Activated CD8-positive, alpha-beta memory T cell treated with anti-CD3 and anti-CD28 coated beads for 4 hours (primary cell): ENCODE results near the gene DCPS.

Experiments used
- DNase-seq, 2 donors: peaks; one replicate each; pipeline ENCODE4 v3.0.0-alpha.2; 2020; ENCODE audit warnings: low read depth in 2 of 2

DCPS gene

DNA sequence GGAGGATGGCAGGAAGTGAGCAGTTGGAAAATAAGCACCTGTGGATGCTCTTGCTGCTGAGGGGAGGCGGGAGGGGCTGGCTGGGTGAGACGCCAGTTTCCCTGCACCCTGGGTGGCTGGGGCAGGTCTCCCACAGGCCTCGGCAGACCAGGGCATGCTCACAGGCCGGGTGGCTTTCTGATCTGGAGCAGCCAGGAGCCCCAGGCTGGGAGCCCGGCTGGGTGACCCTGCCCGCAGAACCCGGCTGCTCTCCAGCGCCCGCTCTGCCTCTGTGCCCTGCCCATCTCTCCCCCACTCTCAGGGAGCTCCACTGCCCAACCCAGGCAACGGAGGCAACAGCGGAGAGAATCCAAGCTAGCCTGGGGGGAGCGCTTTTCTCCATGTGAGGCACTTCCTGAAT, 24.6 kb downstream of the DCPS start:
- DNase-seq: no peak

DNA sequence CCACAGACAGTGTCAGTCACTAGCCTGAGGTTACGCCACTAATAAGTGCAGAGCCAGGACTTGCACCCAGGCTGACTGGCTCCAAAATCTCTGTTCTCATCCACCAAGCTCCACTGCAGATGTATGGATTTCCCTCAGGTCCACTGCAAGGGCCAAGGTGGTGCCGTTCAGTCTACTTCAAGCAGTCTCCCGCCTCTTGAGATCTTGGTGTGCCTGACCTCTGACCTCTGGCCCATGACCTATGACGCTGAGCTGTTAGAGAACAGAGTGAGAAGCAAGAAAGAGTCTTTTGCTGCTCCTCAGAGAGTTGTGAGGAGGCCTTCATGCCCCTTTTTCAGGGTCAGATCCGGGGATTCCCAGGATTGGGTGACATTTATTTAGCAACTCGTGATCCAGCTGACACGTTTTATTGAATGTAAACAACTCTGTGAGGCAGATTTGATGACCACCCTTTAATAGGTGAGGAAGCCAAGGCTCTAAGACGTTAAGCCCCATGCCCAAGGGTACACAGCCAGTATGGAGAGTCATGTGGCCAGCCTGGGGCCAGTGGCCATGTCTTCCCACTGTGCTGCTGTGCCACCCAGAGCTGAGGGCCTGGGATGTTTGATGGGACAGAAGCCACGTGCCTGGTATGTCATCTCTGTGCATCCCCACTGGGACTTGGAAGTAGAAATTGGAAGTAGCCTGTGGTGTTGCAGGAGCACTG, 25.2 kb downstream of the DCPS start:
- no peak for DNase-seq

DNA sequence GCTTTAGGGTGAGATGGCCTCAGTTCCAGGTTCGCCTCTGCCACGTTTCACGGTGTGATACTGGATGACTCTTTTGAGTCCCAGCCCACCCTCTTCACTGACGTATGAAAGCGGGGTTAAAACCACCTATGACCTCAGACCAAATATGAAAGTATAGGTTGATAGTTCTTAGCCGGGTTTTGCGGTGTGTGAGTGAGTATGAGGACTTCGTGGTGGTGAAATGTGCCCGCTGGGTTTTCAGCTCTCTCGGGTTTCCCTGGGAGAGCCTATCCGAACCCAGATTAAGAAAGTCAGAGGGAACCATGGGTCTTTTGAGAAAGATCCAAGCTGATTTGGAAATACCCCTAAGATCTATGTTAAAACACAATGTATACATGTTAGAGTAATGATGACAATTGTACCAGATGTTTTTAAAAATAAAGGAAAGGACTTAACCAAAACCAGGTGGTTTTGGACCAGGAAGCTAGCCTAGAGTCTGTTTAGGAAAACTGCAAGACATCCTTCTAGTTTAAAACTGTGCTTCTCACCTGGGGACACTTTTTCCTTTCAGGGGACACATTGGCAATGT, 25.9 kb downstream of the DCPS start:
- no peak for DNase-seq

DNA sequence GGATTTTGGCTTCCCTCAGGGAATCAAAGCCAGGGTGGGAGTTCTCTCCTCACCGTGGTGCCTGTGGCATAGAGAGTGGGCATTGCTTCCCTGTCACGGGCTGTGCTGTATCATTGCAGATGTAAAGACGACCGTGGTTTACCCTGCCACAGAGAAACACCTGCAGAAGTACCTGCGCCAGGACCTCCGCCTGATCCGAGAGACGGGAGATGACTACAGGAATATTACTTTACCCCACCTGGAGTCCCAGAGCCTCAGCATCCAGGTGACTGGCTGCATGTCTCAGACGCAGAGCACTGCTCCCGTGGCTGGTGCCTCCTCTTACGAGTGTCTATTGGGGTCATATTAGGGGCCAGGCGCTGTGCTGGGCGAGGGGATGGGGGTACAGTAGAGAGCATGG, 27.4 kb downstream of the DCPS start:
- no peak for DNase-seq

DNA sequence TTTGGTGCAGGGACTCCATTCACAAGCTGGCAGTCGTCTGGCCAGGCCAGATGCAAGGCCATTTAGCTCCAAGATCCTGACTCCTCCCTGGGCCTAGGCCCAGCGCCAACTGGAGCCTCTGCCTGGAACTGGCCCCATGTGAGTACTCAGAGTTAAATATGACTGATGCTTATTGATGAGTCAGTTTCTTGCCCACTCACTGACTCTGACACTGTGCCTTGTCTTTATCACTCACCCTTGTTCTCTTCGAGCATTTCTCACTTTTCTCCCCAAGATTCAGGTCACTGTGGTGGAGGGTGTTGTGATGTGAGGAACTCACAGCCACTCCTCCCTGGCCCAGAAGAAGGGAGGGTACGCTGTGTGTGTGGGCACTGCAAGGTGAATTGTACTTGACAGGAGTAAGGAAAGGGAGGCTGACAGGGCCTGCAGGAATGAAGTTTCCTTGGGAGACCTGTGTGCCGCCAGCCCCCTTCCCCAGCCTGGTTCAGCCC, 28.4 kb downstream of the DCPS start:
- no peak for DNase-seq

DNA sequence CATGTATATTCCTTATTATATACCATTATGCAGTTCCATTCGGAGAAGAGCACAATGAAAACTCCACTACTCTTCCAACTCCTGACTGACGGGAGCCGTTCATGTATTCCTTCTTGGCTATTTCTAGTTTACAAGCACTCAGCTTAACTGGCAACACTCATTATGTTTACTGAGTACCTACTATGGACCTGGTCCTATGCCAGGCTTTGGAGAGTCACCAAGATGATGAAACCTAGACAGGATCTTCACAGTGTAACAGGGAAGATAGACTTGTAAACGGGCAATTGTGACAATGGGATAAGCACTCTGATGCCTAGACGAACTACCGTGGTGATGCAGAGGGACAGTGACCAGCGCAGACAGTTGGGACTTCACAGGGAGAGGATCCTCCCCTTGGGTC, 29.3 kb downstream of the DCPS start:
- no peak for DNase-seq

DNA sequence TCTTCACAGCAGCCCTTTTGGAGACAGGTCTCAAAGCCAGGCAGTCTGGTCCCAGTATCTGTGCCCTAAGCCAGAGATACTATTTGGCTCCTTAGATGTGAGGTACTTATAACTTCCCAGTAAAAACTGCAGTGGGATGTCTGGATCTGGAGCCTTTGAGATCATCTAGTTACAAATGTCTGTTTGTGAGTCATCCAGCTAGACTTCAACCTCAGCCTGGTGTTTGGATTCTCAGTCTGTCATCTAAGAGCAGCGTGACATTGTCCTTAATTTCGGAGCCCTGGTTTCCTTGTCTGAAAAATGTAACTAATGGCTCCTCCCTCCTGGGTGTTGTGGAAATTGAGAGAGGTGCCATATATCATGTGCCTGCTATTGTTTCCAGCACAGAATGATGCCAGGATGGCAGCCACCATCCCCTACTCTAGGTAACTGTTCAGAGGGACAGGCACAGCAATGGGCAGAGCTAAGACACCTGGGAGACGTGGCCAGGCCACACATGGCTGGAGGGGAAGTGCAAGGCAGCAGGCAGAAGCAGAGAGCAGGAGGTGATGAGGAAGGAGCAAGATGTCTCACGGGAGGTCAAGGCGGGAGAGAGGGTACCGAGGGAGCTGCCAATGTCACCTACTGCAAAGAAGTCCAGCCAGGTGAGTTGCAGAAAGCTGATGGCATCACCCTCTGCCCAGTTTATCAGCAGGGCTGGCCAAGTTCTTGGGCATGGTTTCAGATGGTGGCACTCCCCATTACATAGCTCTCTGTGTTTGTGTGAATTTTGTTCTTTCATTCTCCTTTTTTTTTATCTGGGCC, 31.0 kb downstream of the DCPS start:
- DNase-seq: no peak

DNA sequence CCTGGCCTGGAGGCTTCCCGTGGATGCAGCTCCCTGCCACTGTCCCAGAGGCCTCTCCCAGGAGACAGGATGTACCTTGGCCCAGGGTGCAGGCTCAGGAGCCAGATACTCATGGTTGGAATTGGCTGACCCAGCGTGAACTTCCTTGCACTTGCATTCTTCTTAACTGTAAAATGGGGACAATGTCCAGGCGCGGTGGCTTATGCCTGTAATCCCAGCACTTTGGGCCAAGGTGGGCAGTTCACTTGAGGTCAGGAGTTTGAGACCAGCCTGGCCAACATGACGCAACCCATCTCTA, 31.6 kb downstream of the DCPS start:
- no peak for DNase-seq

DNA sequence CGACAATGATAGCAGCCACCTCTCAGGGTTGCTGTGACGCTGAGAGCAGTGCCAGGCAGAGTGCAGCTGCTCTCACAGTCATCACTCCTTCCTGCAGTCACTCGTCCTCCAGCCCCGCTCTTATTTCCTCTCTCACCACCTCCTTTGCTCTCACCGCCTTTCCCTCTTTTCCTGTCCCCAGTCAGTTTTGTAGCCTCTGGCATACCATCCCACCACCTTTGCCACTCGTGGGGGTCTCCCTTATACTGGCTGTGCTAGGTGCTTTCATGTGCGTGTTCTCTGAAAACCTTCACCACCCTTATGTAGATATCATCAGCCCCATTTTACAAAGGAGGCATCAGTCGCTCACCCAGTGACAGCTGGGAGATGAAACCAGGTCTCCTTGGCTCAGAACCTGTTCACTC, 32.3 kb downstream of the DCPS start:
- DNase-seq: no peak

DNA sequence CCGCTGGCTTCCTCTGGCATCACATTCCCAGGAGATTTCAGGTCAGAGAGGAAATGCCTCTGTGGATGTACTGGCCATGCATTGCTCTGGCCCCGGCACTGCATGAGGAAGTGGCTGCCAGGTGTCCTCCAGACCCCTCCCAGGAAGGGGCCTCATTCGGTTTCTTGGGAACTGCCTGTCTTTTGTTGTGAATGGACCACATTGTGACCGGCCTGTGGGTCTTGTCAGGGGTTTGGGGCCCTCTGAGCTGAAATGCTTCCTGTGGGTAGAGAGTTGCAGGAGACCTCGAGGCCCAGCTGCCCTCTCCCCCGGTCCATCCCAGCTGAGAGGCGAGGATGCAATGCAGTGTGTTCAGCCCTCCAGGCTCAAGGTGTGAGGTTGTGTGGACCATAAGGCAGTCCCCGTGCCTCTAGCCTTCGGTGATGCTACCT, 32.8 kb downstream of the DCPS start:
- no peak for DNase-seq

DNA sequence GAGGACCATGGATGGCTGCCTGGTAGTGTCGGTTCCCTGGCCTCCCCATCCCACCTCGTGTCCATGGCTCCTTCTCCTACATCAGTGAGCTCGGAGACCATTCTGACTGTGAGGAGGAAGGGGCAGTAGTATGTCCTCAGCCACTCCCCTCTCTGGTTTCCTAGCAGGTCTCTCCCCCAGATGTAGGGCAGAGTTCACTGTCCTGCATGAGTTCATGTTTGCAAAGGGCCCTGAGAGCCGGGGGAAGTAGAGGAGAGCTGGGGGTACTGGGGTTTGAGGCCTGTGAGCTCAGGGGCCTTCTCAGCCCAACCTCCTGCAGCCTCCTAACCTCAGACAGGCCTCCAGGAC, 33.2 kb downstream of the DCPS start:
- no peak for DNase-seq

DNA sequence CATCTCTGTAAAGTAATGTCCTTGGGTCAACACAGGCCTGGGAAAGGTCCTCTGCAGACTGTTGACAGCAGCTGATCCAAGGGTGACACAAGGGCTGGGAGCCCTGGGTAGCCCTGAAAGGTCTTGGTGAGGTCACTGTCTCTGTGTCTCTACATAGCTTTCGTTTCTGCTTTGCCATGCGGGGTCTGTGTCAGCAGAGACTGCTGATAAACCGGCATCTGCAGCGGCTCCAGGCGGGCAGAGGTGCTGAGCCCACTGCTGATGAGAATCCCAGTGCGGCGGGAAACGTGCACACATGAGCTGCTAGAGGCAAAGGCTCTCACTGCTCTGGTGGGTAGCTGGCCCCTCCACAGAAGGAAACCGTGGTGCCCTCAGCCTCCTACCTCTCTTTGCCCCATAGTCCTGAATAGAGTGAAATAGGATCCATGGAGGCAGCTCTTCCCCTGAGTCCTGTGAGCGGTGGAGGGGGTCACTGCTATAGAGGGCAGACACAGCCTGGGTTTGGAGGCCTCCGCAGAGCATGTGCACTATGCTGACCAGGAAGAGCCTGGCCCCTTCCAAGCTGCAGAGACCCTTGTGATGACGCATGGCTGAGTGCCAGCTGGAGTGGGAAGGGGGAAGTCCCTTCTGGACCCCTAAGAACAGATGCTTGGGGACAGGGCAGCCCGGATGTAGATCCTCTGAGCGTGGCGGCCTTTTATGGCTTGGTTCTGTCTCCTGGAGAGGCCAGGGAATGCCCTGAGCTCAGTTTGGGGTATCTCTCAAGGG, 33.8 kb downstream of the DCPS start:
- no peak for DNase-seq

DNA sequence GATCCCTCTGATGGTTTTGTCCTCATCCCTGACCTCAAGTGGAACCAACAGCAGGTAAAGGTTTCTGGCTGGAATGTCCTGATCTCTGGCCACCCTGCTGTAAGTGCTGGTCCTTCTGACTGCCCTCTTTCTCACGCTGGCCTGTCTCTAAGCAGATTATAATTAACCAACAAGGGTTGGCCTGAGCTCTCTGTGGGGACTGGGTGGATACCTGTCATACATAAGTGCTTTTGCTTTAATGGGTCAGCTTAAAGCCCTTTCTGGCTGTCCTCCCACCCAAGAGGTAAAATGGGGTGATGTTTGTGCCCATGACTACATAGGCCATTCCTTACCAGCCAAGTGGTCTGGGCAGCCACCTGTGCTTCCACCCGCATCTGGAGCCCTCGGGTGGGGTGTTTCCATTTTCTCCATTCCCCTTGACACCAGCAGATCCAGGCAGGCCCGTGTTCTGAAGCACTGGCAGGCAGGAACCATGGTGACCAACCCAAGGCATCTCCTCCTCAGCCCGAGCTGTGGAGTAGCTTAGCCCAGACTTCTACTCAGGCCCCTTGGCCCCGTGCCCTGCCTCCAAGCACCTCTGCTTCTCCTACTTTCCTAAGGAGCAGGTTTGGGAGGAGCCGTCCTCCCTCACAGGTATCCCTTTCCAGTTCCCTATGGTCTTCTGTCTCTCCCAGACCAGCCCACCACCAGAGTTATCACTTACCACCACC, 34.6 kb downstream of the DCPS start:
- DNase-seq: no peak

DNA sequence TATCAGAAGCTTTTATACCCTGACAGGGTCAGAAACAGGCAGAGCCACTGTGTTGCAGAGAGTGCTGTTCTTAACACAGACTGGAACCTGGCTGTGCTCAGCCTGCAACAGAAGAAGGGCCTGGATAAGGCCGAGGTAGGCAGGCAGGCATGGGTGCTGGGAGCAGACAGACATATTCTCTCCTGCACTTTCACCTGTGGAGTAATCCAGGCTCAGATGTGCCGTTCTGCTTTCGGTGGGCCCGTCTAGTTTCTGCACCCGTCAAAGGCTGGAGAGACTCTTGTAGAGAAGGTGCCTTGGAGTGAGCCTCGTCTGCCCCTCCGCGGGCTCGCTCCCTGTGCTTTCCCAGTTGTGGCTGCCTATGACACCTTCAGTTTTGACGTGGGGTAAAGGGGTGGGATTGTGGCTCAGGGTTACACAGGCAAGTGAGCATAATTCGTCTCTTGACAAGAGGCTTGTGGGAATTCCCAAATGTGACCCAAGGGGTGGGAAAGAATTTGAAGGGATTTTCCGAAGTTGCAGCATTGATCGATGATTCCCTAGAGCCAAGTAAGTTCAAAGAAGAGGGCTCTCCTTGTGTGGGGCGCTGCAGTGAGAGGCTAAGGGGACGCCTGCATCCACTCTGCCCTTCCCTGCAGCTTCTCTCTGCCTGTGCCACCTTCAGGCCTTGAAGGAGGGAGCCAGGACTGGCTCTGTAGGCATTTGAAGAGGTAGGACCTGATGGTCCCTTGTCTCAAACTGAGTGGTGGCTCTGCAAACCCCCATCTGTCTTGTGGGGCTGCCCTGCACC, 35.4 kb downstream of the DCPS start:
- DNase-seq: no peak

DNA sequence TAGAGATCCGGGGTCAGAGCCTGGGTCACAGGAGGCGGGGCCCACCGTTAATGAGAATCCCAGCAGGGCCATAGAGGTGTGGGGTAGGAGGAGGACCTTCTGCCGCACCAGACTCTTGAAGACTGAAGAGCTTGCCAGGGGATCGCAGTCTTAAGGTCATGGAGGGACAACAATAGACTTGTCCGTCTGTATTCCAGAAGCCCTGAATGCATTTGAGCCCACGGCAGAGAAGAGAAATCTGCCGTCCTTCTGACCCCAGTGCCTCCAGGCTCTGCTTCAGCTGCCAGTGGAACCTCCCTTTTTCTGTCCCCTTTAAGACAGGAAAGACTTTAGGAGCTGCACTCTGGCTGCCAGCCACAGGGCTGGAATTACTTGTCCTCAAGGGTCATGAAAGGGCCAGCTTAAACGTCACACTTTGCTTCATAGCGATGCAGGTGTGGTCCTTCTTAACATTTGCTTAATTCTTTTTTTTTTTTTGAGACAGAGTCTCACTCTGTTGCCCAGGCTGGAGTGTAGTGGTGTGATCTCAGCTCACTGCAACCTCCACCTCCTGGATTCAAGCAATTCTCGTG, 36.1 kb downstream of the DCPS start:
- DNase-seq: no peak

DNA sequence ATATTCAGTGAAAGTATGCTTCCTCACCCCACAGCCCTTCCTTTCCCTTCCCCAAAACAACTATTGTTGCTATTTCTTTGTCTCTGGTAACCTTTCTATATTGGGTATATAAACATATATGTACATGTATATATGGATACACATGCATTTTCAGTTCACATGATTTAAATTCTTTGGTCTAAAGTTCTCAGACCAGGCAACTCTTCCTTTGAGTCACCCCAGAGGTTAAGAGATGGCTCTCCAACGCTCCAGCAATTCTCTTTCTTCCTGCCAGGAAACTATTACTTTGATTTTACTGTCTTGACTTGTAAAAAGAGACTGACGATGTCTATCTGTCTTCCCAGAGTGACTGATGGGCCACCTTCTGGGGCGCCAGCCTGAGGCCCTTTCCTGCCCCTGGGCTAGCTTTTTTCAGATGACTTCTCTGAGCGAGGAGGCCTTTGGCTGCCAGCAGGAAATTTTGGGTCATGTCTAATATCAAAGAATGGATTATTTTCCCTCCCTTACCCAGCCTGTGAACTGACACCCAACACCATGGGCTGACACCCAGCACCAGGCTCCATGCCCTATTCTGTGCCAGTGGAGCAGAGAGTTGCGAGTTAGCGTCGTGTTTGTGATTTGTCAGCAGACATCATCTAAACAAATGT, 37.2 kb downstream of the DCPS start:
- DNase-seq: no peak

DNA sequence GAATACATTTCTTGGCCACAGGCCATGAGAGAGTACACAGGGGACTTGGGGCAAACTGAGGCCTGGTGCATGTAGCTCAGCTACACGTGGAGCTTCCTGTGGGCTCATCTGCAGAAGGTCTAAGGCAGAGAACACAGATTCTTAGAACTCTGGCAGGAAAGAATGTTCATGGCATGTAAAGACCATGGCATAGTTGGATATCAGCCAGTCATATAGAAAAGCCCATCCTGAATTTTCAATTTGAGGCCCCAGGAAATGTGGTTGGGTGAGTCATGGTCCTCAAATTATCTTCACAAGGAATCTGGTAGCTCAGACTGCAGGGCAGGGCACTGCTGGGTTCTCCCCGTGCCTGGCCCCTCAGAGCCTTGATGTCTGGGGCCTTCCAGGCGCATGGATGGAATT, 37.9 kb downstream of the DCPS start:
- DNase-seq: no peak

DNA sequence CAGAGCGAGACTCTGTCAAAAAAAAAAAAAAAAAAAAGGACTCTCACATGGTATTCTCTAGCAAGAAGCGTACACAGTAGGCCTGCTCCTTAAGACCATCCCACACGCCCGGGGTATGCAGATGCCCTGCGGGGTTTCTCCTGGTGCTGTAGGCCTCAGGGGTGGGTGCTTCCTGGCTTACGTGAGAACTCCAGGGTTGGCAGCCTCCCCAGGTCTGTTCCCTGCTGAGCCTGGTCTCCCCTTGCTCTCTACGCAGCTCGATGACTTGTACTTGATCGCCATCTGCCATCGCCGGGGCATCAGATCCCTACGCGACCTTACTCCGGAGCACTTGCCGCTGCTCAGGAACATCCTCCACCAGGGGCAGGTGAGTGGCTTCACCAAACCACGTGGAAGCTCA, 39.2 kb downstream of the DCPS start:
- no peak for DNase-seq

DNA sequence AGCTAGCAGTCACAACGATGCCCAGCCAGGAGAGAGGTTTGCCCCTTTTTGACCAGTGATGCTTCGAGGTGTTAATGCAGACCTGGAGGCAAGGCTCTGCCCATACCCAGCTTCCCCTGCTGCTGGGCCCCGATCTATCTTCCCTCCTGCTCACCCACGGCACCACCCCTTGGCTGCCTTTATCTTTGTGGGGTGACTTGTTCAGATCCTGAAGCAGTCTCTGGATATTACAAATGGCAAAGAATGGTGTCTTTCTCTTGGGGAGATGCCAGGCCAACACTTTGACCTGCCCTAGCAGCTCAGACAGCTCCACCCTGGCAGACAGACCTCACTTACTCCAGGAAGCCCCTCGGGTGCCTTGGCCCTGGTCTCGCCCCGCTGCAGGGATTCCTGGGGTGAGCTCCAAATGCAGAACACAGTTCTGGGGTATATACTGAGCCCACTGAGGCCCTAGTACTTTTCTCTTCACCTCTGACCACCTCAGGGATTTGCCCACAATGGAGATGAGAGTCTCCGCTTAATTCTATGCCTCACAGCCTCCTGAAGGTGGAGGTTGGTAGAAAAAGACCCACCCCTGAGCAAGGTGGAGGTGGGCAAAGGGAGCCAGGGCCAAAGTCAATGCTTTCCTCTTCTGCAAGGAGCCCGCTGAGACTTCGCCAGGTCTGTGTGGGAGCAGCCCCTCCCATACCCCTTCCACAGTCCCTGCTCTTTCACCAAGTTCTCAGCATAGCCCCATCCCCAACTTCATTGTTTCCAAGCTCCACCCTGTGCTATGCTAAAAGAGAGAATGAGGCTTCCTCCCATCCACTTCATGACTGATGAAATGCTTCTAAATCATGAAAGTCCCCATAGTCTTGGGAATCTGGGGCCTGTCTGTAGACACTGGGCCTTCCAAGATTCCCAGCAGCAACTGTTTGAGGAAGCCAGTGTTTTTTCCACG, 40.6 kb downstream of the DCPS start:
- no peak for DNase-seq
